ENCODE measurements around the gene NRXN3.
A peak's percentile ranks its signal among the peaks of the same experiment; 100 is the strongest.

Gene NRXN3

DNA sequence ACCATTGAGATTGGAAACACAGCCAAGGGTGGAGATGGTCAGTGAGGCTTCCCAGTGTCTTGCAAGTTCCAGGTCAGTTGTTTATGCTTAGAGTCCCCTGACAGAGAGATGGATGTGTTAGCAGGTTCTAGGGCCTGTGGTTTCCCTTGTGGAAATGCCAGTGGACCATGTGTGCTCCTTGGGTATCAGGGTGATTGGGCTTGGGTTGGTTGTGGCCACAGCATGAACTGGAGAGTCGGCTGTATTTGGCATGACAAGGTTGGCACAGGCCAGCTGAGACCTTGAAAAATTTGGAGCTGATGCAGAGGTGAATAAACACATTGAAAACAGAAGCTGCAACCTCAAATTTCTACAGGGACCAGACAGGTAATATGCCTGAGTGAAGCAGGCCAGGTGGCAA lies 1373.2 kb downstream of the NRXN3 start:
- H3K4me3 ChIP-seq (ENCODE audit: low read depth, low read length): no peak overlapping the region
- TF ChIP-seq, protein P1, sequence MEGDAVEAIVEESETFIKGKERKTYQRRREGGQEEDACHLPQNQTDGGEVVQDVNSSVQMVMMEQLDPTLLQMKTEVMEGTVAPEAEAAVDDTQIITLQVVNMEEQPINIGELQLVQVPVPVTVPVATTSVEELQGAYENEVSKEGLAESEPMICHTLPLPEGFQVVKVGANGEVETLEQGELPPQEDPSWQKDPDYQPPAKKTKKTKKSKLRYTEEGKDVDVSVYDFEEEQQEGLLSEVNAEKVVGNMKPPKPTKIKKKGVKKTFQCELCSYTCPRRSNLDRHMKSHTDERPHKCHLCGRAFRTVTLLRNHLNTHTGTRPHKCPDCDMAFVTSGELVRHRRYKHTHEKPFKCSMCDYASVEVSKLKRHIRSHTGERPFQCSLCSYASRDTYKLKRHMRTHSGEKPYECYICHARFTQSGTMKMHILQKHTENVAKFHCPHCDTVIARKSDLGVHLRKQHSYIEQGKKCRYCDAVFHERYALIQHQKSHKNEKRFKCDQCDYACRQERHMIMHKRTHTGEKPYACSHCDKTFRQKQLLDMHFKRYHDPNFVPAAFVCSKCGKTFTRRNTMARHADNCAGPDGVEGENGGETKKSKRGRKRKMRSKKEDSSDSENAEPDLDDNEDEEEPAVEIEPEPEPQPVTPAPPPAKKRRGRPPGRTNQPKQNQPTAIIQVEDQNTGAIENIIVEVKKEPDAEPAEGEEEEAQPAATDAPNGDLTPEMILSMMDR (IDR thresholded peaks at IDR 0.05; ENCODE audit: borderline replicate concordance, insufficient read depth, low read depth, low read length): no peak

DNA sequence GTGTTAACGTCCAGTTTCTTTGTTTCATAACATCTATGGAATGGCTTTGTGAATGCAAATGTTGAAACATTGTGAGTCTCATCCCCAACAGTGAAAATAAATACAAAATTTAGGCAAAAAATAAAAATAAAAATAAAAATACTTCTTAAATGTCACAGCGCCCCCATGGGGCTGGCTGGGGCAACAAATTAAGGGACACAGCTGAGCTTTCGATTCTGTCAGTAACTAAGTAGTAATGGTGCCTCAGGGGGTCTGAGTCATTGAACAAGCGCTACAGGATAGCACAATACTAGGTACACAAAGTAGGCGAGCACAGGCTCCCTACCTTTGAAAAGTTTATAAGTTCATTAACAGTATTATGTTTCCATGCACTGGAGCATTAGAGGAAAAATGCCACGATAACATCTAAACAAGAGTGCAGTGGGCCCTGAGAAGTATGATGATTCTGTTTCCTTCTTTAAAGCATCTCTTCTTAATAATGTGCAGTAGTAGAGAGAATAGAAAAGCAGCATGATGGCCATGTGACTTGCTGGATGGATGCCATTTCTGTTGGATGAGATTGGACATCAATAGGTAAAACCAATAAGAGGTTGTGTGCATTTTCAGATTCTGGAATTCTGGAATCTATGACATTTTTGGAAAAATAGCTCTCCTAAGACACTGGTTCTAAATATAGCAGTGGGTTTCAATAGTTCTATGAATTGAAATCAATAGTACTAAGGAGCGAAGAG lies 1374.0 kb downstream of the NRXN3 start:
- H3K4me3 ChIP-seq (ENCODE audit: low read depth, low read length): no peak overlapping the region
- TF ChIP-seq, protein P1 (IDR thresholded peaks at IDR 0.05; ENCODE audit: borderline replicate concordance, insufficient read depth, low read depth, low read length): peak; percentile 28; the same call in 1 of the 2 replicates

DNA sequence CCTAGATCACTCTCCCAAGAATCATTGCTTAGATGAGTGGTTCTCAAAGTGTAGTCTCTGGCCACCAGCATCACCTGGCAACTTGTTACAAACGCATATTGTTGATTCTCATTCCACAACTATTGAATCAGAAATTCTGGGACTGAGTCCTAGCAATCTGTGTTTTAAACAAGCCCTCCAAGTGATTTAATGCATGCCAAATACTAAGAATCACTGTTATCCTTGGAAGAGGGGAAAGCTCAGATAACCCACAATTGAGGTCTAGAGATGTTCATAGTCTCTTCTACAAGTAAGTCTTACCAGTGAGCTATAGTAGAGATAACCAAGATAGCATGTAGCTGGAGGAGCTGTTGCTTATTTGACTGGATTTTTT lies 1374.5 kb downstream of the NRXN3 start:
- TF ChIP-seq, protein P1 (IDR thresholded peaks at IDR 0.05; ENCODE audit: borderline replicate concordance, insufficient read depth, low read depth, low read length): no peak
- H3K4me3 ChIP-seq (ENCODE audit: low read depth, low read length): no peak overlapping the region

DNA sequence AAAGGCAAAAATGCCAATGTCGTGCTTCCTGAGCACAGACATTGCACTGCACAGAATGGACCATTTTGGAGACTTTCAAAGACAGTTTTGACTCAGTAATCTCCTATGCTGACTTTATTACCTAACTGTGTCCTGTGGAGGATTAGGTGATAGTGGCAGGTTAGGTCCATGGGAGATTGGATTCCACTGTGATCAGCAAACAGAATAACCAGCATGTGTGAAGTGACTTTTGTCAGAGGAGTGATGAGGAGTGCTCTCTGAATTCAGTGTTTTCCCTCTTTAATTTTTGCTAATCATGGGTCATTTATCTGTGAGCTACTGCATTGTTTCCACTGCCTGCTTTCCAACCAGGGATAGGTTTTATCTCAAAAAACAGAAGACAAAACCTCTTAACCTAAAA lies 1378.7 kb downstream of the NRXN3 start:
- no peak overlapping the region for H3K4me3 ChIP-seq (ENCODE audit: low read depth, low read length)
- TF ChIP-seq, protein P1 (IDR thresholded peaks at IDR 0.05; ENCODE audit: borderline replicate concordance, insufficient read depth, low read depth, low read length): no peak

DNA sequence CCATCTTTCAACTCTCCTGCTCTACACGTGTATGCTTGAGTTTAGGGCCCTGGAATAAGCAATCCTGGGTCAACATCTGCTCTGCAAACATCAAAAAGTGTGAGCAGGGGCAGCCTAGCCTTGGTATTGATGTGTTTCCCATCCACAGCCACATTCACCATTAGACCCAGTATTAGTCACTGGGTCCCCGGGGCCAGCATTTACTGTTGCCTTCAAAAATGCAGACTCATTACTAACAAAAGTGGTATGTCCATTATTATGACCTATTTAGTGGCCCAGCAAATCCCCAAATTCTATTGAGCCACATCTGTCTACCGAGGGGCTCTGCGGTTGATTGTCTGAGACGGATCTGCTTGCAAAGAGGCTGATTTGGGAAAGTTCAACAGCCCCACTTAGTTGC lies 1379.3 kb downstream of the NRXN3 start:
- H3K4me3 ChIP-seq (ENCODE audit: low read depth, low read length): no peak overlapping the region
- TF ChIP-seq, protein P1 (IDR thresholded peaks at IDR 0.05; ENCODE audit: borderline replicate concordance, insufficient read depth, low read depth, low read length): no peak

DNA sequence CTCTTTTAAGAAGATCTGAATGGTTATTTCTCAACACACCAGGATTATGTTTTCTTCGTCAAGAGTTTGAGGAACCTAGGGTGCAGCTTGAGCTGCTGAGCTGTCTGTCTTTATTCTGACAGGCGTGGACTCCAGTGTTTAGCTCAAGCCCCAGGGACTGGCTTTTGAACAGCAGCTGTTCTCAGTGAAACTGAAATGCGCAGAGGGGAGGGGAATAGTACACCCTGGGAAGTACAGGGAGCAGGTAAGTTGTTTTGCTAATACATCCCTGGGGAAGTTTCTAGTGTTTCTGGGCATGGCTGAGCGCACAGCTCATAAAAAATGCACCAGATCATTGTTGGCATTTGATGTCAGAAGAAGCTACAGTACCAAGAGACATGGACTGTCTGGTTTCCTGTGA lies 1381.3 kb downstream of the NRXN3 start:
- no peak overlapping the region for H3K4me3 ChIP-seq (ENCODE audit: low read depth, low read length)
- TF ChIP-seq, protein P1 (IDR thresholded peaks at IDR 0.05; ENCODE audit: borderline replicate concordance, insufficient read depth, low read depth, low read length): no peak

DNA sequence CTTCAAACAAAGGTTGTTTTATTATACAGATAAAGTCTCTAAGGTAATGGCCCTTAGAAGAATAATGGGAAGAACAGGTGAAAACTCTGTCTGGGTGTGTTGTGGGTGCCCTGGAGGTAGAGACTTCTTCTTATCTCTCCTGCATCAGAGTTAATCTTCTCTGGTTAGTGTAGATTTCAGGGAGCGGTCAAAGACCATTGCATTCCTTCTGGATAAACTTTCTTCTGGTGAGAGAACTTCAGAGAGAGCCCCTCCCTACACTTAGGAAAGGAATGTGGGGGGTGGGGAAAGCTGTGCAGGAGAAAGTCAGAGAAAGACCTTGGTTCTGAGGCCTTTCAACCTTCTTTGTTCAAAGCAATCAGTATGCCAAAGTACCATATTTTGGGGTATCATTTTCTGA lies 1382.6 kb downstream of the NRXN3 start:
- no peak overlapping the region for H3K4me3 ChIP-seq (ENCODE audit: low read depth, low read length)
- TF ChIP-seq, protein P1 (IDR thresholded peaks at IDR 0.05; ENCODE audit: borderline replicate concordance, insufficient read depth, low read depth, low read length): no peak
